HCT116 (cell line): ENCODE data around the gene XPNPEP3.

ENCODE experiments used
- CEBPB ChIP-seq: IDR thresholded peaks from 2 replicates; pipeline ENCODE4 v1.6.1; 2012; ENCODE audit warnings: low read depth
- ELF1 ChIP-seq: IDR thresholded peaks from 2 replicates; pipeline ENCODE4 v1.6.1; 2012; ENCODE audit warnings: low read depth, borderline replicate concordance
- POLR2A ChIP-seq: IDR thresholded peaks from 2 replicates; pipeline ENCODE4 v1.7.0; 2011; ENCODE audit warnings: borderline replicate concordance; ENCODE audit not compliant: insufficient read depth, insufficient read length; ENCODE audit errors: extremely low read depth
- POLR2AphosphoS5 ChIP-seq: IDR thresholded peaks from 2 replicates; pipeline ENCODE4 v1.6.1; 2011; ENCODE audit warnings: mild to moderate bottlenecking, low read depth, low read length, moderate library complexity
- SRF ChIP-seq: IDR thresholded peaks from 2 replicates; pipeline ENCODE4 v1.6.1; 2012; ENCODE audit warnings: low read depth
- TCF7L2 ChIP-seq: IDR thresholded peaks from 2 replicates; pipeline ENCODE4 v1.7.0; 2011; ENCODE audit warnings: borderline replicate concordance, inconsistent platforms; ENCODE audit not compliant: insufficient read depth, insufficient read length; ENCODE audit errors: extremely low read depth
- TF ChIP-seq, protein P1 (sequence below), 3 experiments: fragments of 200-600 bp in 1 of 3; sonication (generic) in 1 of 3; IDR thresholded peaks in 2 of 3; conservative IDR thresholded peaks in 1 of 3; 2 replicates each; pipeline ENCODE4 v1.5.1; 2012 to 2017; ENCODE audit warnings: low read depth in 2 of 3, low read length in 2 of 3, antibody characterized with exemption in 1 of 3, borderline replicate concordance in 1 of 3, control low read depth in 1 of 3, mild to moderate bottlenecking in 1 of 3, mixed read lengths in 1 of 3, mixed run types in 1 of 3, moderate library complexity in 1 of 3; ENCODE audit not compliant: insufficient read depth in 1 of 3
- TF ChIP-seq, protein P2 (sequence below): IDR thresholded peaks from 2 replicates; pipeline ENCODE4 v1.6.1; 2012; ENCODE audit warnings: low read depth
- TF ChIP-seq, protein P3 (sequence below): IDR thresholded peaks from 2 replicates; pipeline ENCODE4 v1.6.1; 2012
- TF ChIP-seq, protein P4 (sequence below): IDR thresholded peaks from 2 replicates; pipeline ENCODE4 v1.6.1; 2012

DNA sequence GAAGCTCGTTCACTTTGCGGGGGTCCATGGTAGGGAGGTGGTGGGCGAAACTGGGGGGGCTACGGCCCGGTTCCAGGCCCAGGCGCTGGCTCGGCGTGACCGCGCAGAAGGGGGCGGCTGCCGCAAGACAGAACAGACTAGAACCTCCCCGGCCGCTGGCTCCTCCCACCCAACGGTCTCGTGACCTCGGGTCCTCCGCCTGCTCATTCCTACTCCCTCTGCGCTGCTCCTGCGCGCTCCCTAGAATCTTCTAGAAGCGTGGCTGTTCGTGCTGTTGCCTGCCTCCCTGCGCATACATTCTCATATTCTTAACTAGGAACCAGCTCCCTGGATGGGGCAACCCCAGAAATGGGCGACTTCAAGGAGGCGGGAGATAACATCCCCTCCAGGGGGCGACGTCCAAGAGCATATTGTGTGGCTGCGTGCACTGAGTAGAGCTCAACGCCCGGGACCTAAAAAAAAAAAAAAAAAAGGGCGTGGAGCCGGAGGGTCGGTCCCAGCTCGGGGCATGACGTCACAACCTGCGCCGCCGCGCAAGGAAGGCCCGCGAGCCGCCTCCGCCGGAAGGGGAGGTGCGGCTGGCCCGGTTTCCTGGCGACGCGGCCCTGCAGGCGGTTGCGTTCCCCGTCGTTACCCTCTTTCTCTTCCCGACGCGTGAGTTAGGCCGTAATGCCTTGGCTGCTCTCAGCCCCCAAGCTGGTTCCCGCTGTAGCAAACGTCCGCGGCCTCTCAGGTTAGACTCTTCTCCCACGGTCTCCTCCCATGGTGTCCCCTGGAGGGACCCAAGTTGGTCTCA, at the start of gene XPNPEP3, which contains the start of gene ST13:
- TF ChIP-seq, protein P1, sequence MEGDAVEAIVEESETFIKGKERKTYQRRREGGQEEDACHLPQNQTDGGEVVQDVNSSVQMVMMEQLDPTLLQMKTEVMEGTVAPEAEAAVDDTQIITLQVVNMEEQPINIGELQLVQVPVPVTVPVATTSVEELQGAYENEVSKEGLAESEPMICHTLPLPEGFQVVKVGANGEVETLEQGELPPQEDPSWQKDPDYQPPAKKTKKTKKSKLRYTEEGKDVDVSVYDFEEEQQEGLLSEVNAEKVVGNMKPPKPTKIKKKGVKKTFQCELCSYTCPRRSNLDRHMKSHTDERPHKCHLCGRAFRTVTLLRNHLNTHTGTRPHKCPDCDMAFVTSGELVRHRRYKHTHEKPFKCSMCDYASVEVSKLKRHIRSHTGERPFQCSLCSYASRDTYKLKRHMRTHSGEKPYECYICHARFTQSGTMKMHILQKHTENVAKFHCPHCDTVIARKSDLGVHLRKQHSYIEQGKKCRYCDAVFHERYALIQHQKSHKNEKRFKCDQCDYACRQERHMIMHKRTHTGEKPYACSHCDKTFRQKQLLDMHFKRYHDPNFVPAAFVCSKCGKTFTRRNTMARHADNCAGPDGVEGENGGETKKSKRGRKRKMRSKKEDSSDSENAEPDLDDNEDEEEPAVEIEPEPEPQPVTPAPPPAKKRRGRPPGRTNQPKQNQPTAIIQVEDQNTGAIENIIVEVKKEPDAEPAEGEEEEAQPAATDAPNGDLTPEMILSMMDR (IDR thresholded peaks at IDR 0.05 in 2 of 3, conservative IDR thresholded peaks at IDR 0.05 in 1 of 3; ENCODE audit: borderline replicate concordance in 1 of 3, insufficient read depth in 1 of 3, low read depth in 2 of 3, low read length in 2 of 3): peak in 1 of 3 experiments; percentile 20; a peak in 1 of 6 replicates
- TF ChIP-seq, protein P2, sequence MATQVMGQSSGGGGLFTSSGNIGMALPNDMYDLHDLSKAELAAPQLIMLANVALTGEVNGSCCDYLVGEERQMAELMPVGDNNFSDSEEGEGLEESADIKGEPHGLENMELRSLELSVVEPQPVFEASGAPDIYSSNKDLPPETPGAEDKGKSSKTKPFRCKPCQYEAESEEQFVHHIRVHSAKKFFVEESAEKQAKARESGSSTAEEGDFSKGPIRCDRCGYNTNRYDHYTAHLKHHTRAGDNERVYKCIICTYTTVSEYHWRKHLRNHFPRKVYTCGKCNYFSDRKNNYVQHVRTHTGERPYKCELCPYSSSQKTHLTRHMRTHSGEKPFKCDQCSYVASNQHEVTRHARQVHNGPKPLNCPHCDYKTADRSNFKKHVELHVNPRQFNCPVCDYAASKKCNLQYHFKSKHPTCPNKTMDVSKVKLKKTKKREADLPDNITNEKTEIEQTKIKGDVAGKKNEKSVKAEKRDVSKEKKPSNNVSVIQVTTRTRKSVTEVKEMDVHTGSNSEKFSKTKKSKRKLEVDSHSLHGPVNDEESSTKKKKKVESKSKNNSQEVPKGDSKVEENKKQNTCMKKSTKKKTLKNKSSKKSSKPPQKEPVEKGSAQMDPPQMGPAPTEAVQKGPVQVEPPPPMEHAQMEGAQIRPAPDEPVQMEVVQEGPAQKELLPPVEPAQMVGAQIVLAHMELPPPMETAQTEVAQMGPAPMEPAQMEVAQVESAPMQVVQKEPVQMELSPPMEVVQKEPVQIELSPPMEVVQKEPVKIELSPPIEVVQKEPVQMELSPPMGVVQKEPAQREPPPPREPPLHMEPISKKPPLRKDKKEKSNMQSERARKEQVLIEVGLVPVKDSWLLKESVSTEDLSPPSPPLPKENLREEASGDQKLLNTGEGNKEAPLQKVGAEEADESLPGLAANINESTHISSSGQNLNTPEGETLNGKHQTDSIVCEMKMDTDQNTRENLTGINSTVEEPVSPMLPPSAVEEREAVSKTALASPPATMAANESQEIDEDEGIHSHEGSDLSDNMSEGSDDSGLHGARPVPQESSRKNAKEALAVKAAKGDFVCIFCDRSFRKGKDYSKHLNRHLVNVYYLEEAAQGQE: no peak
- TF ChIP-seq, protein P3, sequence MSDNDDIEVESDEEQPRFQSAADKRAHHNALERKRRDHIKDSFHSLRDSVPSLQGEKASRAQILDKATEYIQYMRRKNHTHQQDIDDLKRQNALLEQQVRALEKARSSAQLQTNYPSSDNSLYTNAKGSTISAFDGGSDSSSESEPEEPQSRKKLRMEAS: peak; percentile 57
- TF ChIP-seq TCF7L2: peak; percentile 39
- TF ChIP-seq POLR2A: peak; percentile 64
- TF ChIP-seq POLR2AphosphoS5: peak; percentile 83
- TF ChIP-seq, protein P4, sequence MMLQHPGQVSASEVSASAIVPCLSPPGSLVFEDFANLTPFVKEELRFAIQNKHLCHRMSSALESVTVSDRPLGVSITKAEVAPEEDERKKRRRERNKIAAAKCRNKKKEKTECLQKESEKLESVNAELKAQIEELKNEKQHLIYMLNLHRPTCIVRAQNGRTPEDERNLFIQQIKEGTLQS: no peak
- TF ChIP-seq ELF1: no peak
- no peak for TF ChIP-seq CEBPB
- TF ChIP-seq SRF: peak; percentile 85
